Liver (tissue), 9 donors: ENCODE results near the gene A1CF. TPM values are rescaled to one million over a fixed set of nuclear protein-coding genes. Genes with fewer than 3 reads are reported as not detected.

ENCODE experiments used
- DNase-seq: peaks from one replicate; pipeline ENCODE4 v3.0.0-alpha.2; 2017; ENCODE audit warnings: low spot score
- H3K27ac ChIP-seq, 2 donors: one replicate each; pipeline ENCODE4 v1.7.0; 2013; ENCODE audit warnings: inconsistent platforms in 2 of 2, low read length in 2 of 2, control low read depth in 1 of 2, low read depth in 1 of 2, mild to moderate bottlenecking in 1 of 2
- H3K27me3 ChIP-seq, 4 donors: one replicate each; pipeline versions ENCODE4 v1.6.1 to v1.7.0; 2013; ENCODE audit warnings: low read length in 3 of 4, inconsistent platforms in 1 of 4, mild to moderate bottlenecking in 1 of 4, moderate library complexity in 1 of 4; ENCODE audit not compliant: control insufficient read depth in 4 of 4, insufficient read depth in 4 of 4
- H3K36me3 ChIP-seq, 4 donors: one replicate each; pipeline versions ENCODE4 v1.6.1 to v1.7.0; 2013; ENCODE audit warnings: low read length in 3 of 4, mild to moderate bottlenecking in 3 of 4, low read depth in 1 of 4, moderate library complexity in 1 of 4; ENCODE audit not compliant: control insufficient read depth in 4 of 4, insufficient read depth in 3 of 4
- H3K4me1 ChIP-seq, 4 donors: one replicate each; pipeline versions ENCODE4 v1.6.1 to v1.7.0; 2013; ENCODE audit warnings: low read length in 3 of 4, mild to moderate bottlenecking in 3 of 4, moderate library complexity in 1 of 4; ENCODE audit not compliant: control insufficient read depth in 4 of 4, insufficient read depth in 4 of 4
- H3K4me3 ChIP-seq, 3 donors: one replicate each; pipeline versions ENCODE4 v1.6.1 to v1.7.0; 2013; ENCODE audit warnings: low read length in 3 of 3, control low read depth in 1 of 3, low read depth in 1 of 3, mild to moderate bottlenecking in 1 of 3
- H3K9ac ChIP-seq, 2 donors: one replicate each; pipeline ENCODE4 v1.7.0; 2013; ENCODE audit warnings: low read length in 2 of 2, mild to moderate bottlenecking in 2 of 2, moderate library complexity in 2 of 2, control low read depth in 1 of 2, low read depth in 1 of 2
- H3K9me3 ChIP-seq, 4 donors: one replicate each; pipeline versions ENCODE4 v1.6.1 to v1.7.0; 2013; ENCODE audit warnings: low read length in 3 of 4; ENCODE audit not compliant: control insufficient read depth in 4 of 4
- EGR1 ChIP-seq, 2 donors: IDR thresholded peaks; 2 replicates each; pipeline ENCODE4 v1.6.1; 2016 to 2018; ENCODE audit warnings: antibody characterized with exemption in 2 of 2, low read depth in 2 of 2
- FOXA1 ChIP-seq: IDR thresholded peaks from 2 replicates; pipeline ENCODE4 v1.6.1; 2016; ENCODE audit warnings: antibody characterized with exemption
- FOXA2 ChIP-seq: IDR thresholded peaks from 2 replicates; pipeline ENCODE4 v1.6.1; 2016; ENCODE audit warnings: antibody characterized with exemption
- HNF4G ChIP-seq: IDR thresholded peaks from 2 replicates; pipeline ENCODE4 v1.6.1; 2016; ENCODE audit warnings: antibody characterized with exemption
- JUND ChIP-seq, 2 donors: IDR thresholded peaks; 2 replicates each; pipeline ENCODE4 v1.6.1; 2016; ENCODE audit warnings: antibody characterized with exemption in 2 of 2
- MAX ChIP-seq: IDR thresholded peaks from 2 replicates; pipeline ENCODE4 v1.6.1; 2016; ENCODE audit warnings: antibody characterized with exemption
- RAD21 ChIP-seq, 2 donors: IDR thresholded peaks; 2 replicates each; pipeline ENCODE4 v1.6.1; 2016; ENCODE audit warnings: antibody characterized with exemption in 2 of 2, mild to moderate bottlenecking in 2 of 2
- REST ChIP-seq: IDR thresholded peaks from 2 replicates; pipeline ENCODE4 v1.6.1; 2016; ENCODE audit warnings: antibody characterized with exemption, mild to moderate bottlenecking
- RXRA ChIP-seq, 2 donors: IDR thresholded peaks; 2 replicates each; pipeline ENCODE4 v1.6.1; 2017 to 2018; ENCODE audit warnings: antibody characterized with exemption in 2 of 2, mild to moderate bottlenecking in 1 of 2
- SP1 ChIP-seq: IDR thresholded peaks from 2 replicates; pipeline ENCODE4 v1.6.1; 2018; ENCODE audit warnings: antibody characterized with exemption, mild to moderate bottlenecking
- TAF1 ChIP-seq: conservative IDR thresholded peaks from 2 replicates; pipeline ENCODE4 v1.6.1; 2016; ENCODE audit warnings: antibody characterized with exemption, mild to moderate bottlenecking
- YY1 ChIP-seq: IDR thresholded peaks from 2 replicates; pipeline ENCODE4 v1.6.1; 2016; ENCODE audit warnings: antibody characterized with exemption, mild to moderate bottlenecking
- ZBTB33 ChIP-seq: IDR thresholded peaks from 2 replicates; pipeline ENCODE4 v1.6.1; 2016; ENCODE audit warnings: antibody characterized with exemption
- WGBS: extraction: QIAGEN DNeasy Blood & Tissue Kit; methylation state at CpG from one replicate; pipeline ENCODE4 v1.1.7; 2013; 5-methylcytosine and 5-hydroxymethylcytosine counted together
- polyA plus RNA-seq, 2 donors: library from polyadenylated mRNA; stranded (reverse) in 1 of 2; unstranded in 1 of 2; fragments of 200-250 nt in 1 of 2; fragments of >200 nt in 1 of 2; fragmentation: Nextera tagmentation in 1 of 2; extraction: Ambion mirVana in 1 of 2; gene quantifications; one replicate each; pipeline versions ENCODE4 v1.2.1 to v1.2.3, GENCODE V29; 2013 to 2015
- total RNA-seq, 2 donors: library from RNA; depleted of rRNA; stranded (reverse); fragments of >200 nt; gene quantifications; one replicate each; pipeline ENCODE4 v1.2.3, GENCODE V29; 2014
- donor health status: healthy.
- donor health status: healthy.
- donor health status: healthy.
- donor health status: healthy.
- donor health status: healthy.

A1CF gene
- total and polyA plus RNA-seq, 4 donors = 31.8 to 198 (median 111) TPM

GRCh38 chr10:50931948-50932431 is 46.6 kb upstream of the A1CF start:
- no peak overlapping the region for H3K4me3 ChIP-seq
- H3K4me1 ChIP-seq = no peaks in the 10 kb centered on the region
- H3K27me3 ChIP-seq = no peaks in the 10 kb centered on the region
- 86% methylated on average over 3 of the region's 3 CpGs for WGBS
- H3K36me3 ChIP-seq = no peaks in the 10 kb centered on the region
- no peak overlapping the region for H3K27ac ChIP-seq
- H3K9ac ChIP-seq = no peak overlapping the region
- DNase-seq = no peak
- H3K9me3 ChIP-seq = no peaks in the 10 kb centered on the region
- no peak for TF ChIP-seq TAF1
- no peak for TF ChIP-seq EGR1 (IDR thresholded peaks at IDR 0.05; ENCODE audit: low read depth in 2 of 2)
- no peak for TF ChIP-seq ZBTB33

GRCh38 chr10:50929670-50930069 is 44.2 kb upstream of the A1CF start:
- TF ChIP-seq HNF4G (no peak), ZBTB33 (no peak), RAD21 (IDR thresholded peaks at IDR 0.05) (no peak), FOXA2 (no peak)
- Histone ChIP-seq H3K4me3 (no peak overlapping the region), H3K9me3 (no peaks in the 10 kb centered on the region), H3K27ac (no peak overlapping the region), H3K9ac (no peak overlapping the region), H3K4me1 (no peaks in the 10 kb centered on the region), H3K27me3 (no peaks in the 10 kb centered on the region), H3K36me3 (no peaks in the 10 kb centered on the region)
- DNase-seq = no peak
- WGBS = 84% methylated on average over 1 of the region's 1 CpG

- H3K27ac ChIP-seq = no peak overlapping the region
- no peak for DNase-seq
- no peaks in the 10 kb centered on the region for H3K36me3 ChIP-seq
- H3K4me3 ChIP-seq = no peak overlapping the region
- H3K9ac ChIP-seq = no peak overlapping the region
- H3K4me1 ChIP-seq = no peaks in the 10 kb centered on the region
- TF ChIP-seq EGR1 (IDR thresholded peaks at IDR 0.05; ENCODE audit: low read depth in 2 of 2) = no peak
- no peak for TF ChIP-seq SP1
- 48% methylated on average over 2 of the region's 2 CpGs for WGBS
- no peaks in the 10 kb centered on the region for H3K27me3 ChIP-seq
- peaks cover 0 to 4% (median 0%) of the 10 kb centered on the region in 4 donors for H3K9me3 ChIP-seq
These were observed 42.7 kb upstream of the A1CF start for GRCh38 chr10:50928190-50928552.

- no peak overlapping the region for H3K4me3 ChIP-seq
- DNase-seq = no peak
- no peaks in the 10 kb centered on the region for H3K27me3 ChIP-seq
- H3K9ac ChIP-seq = no peak overlapping the region
- WGBS = 90% methylated on average over 2 of the region's 2 CpGs
- H3K36me3 ChIP-seq = no peaks in the 10 kb centered on the region
- no peaks in the 10 kb centered on the region for H3K4me1 ChIP-seq
- peaks cover 0 to 7% (median 1%) of the 10 kb centered on the region in 4 donors for H3K9me3 ChIP-seq
- TF ChIP-seq JUND (IDR thresholded peaks at IDR 0.05) (no peak), FOXA1 (no peak), REST (no peak), HNF4G (no peak), RAD21 (IDR thresholded peaks at IDR 0.05) (no peak), TAF1 (no peak), RXRA (IDR thresholded peaks at IDR 0.05) (no peak), MAX (no peak), YY1 (no peak), ZBTB33 (no peak)
- H3K27ac ChIP-seq = no peak overlapping the region
These were observed 42.2 kb upstream of the A1CF start for GRCh38 chr10:50927522-50928189.
